ENCODE measurements around the gene FOXRED2. TPM values are rescaled to one million over a fixed set of nuclear protein-coding genes. Genes with fewer than 3 reads are reported as not detected.
"Not testable (repeated sequence)": the region's sequence is repeated elsewhere in the genome, so short reads cannot be mapped to it uniquely, and the experiment has no call there.

Gene FOXRED2
- total and polyA plus RNA-seq, 2 of the 4 experiments (the other 2 are of a cell fraction), result 1.6 to 4.0 TPM

DNA sequence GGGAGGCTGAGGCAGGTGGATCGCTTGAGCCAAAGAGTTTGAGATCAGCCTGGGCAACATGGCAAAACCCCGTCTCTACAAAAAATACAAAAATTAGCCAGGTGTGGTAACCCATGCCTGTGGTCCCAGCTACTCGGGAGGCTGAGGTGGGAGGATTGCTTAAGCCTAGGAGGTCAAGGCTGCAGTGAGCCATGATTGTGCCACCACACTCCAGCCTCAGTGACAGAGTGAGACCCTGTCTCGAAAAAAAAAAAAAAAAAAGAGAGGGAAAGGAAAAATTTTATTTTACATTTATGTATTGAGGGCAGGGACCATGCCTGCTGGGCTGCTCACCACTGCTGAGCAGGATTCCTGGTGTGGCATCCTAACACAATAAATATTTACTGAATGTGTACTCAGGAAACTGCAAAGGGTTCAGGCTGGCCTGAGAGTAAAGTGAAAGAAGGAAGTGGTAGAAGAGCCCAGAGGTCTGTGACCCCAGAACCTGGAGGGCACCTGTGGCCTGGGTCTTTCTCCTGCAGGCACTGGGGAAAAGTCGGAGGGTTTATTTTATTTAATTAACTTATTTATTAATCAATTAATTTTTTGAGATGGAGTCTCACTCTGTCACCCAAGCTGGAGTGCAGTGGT is 53.7 kb downstream of the FOXRED2 start:
- H3K9me3 ChIP-seq (ENCODE audit: control insufficient read depth, insufficient read depth, low read length); ATAC-seq (ENCODE audit: low read depth); H3K27me3 ChIP-seq (ENCODE audit: control insufficient read depth, insufficient read depth, low read length); H3K4me2 ChIP-seq (ENCODE audit: low read depth, low read length); H3K9me1 ChIP-seq (ENCODE audit: insufficient read depth, low read length); H3K36me3 ChIP-seq (ENCODE audit: control insufficient read depth, insufficient read depth, low read length); H2AFZ ChIP-seq (replicated peaks; ENCODE audit: low read length, poor library complexity); H2BK5ac ChIP-seq (ENCODE audit: low read depth, low read length, poor library complexity, severe bottlenecking); H3K4me3 ChIP-seq (ENCODE audit: insufficient read depth, low read depth, low read length); POLR2A ChIA-PET (ENCODE audit: unreplicated experiment); H3K23ac ChIP-seq (ENCODE audit: low read depth, low read length); H3K14ac ChIP-seq (replicated peaks; ENCODE audit: low read depth, low read length); H3K18ac ChIP-seq (ENCODE audit: low read depth, low read length); H3K27ac ChIP-seq (ENCODE audit: insufficient read depth, low read length); H2BK120ac ChIP-seq (ENCODE audit: low read depth, low read length); dilution Hi-C loops (cut with HindIII; ENCODE audit: low sequenced_read_pairs, unreplicated experiment); CTCF ChIA-PET; intact Hi-C loops (cut with micrococcal nuclease); H2BK20ac ChIP-seq (ENCODE audit: low read depth, low read length); H3K56ac ChIP-seq (ENCODE audit: extremely low read depth, insufficient read depth, low read length); H4K8ac ChIP-seq (ENCODE audit: low read depth in 2 of 2, low read length in 2 of 2); H4K20me1 ChIP-seq (ENCODE audit: insufficient read depth, low read length); DNase-seq; H2AK9ac ChIP-seq (replicated peaks; ENCODE audit: low read depth, low read length, poor library complexity); H4K5ac ChIP-seq (ENCODE audit: low read depth, low read length); H4K91ac ChIP-seq (ENCODE audit: insufficient read depth, low read depth, low read length); in situ Hi-C loops (cut with MboI; ENCODE audit: low sequenced_read_pairs); H3K9ac ChIP-seq (ENCODE audit: low read depth, low read length); BruUV-seq (replicated peaks): not testable (repeated sequence)
- peaks cover 17% of the 10 kb centered on the region for H3K4me1 ChIP-seq (ENCODE audit: control insufficient read depth, insufficient read depth, low read length)
- H2AK5ac ChIP-seq (ENCODE audit: low read depth, low read length), result peak overlapping the region; percentile 10; the same call in 1 of the 2 replicates
- H2BK15ac ChIP-seq (ENCODE audit: low read depth, low read length), result 0 out of 3 replicates have a peak overlapping the region, but pooled peaks have one; percentile 3
- peaks cover 0 to 15% of the 10 kb centered on the region in 2 experiments; a peak in 1 of 4 replicates for H3K79me1 ChIP-seq (ENCODE audit: low read depth in 1 of 2, low read length in 2 of 2)
- H3K4ac ChIP-seq (ENCODE audit: low read depth, low read length), result peak overlapping the region; percentile 3; the same call in 1 of the 2 replicates
- no CpG with 5 or more reads among the region's 5 CpGs for WGBS, 2 experiments (ENCODE audit: extremely low coverage in 2 of 2, insufficient read length in 1 of 2)
